Testis (tissue), 3 donors: Measurements from ENCODE around the gene CDC42SE2. TPM values are rescaled to one million over a fixed set of nuclear protein-coding genes. Genes with fewer than 3 reads are reported as not detected.

Experiments
- DNase-seq: peaks from one replicate; pipeline ENCODE4 v3.0.0-alpha.2; 2019
- H3K27ac ChIP-seq, 2 donors: fragments of 200-600 bp; sonication (generic); one replicate each; pipeline ENCODE4 v1.5.1; 2019
- H3K27me3 ChIP-seq: fragments of 200-600 bp; sonication (generic); one replicate; pipeline ENCODE4 v1.5.1; 2019
- H3K36me3 ChIP-seq: fragments of 200-600 bp; sonication (generic); one replicate; pipeline ENCODE4 v1.5.1; 2017; ENCODE audit warnings: low read depth; ENCODE audit errors: missing control alignments
- H3K4me1 ChIP-seq: fragments of 200-600 bp; sonication (generic); one replicate; pipeline ENCODE4 v1.5.1; 2019
- H3K4me3 ChIP-seq, 2 donors: fragments of 200-600 bp; sonication (generic); one replicate each; pipeline ENCODE4 v1.5.1; 2017 to 2019
- H3K9me3 ChIP-seq: fragments of 200-600 bp; sonication (generic); one replicate; pipeline ENCODE4 v1.5.1; 2017
- CTCF ChIP-seq, 3 experiments: fragments of 450-650 bp in 2 of 3; fragments of 200-600 bp in 1 of 3; sonication (generic) in 1 of 3; IDR thresholded peaks; one replicate each; pipeline ENCODE4 v1.5.1; 2016 to 2019; ENCODE audit warnings: antibody characterized with exemption in 3 of 3, mild to moderate bottlenecking in 2 of 3, moderate library complexity in 1 of 3
- POLR2A ChIP-seq: fragments of 450-650 bp; IDR thresholded peaks from one replicate; pipeline ENCODE4 v1.6.1; 2017; ENCODE audit warnings: antibody characterized with exemption, mild to moderate bottlenecking, moderate library complexity
- WGBS, 2 donors: methylation state at CpG; one replicate each; pipeline ENCODE4 v1.1.5; 2018; 5-methylcytosine and 5-hydroxymethylcytosine counted together
- intact Hi-C: fragments of 100-400 bp; cut with DNase I; formaldehyde crosslinking; loops from one replicate; pipeline ENCODE4 v1.15.1; 2023; ENCODE audit warnings: low total_unique reads
- polyA plus RNA-seq: library from polyadenylated mRNA; stranded (reverse); fragments of 350-450 nt; fragmentation: Illumina TruSeq; extraction: RNeasy Lipid Tissue Mini Kit (QIAGEN cat#74804); gene quantifications from one replicate; pipeline ENCODE4 v1.2.3, GENCODE V29; 2014; ENCODE audit warnings: low read depth, low replicate concordance; ENCODE audit not compliant: insufficient read depth
- total RNA-seq, 2 donors: library from RNA; depleted of rRNA; stranded (reverse); fragments of >200 nt; gene quantifications; one replicate each; pipeline ENCODE4 v1.2.3, GENCODE V29; 2016

The CDC42SE2 gene
- total and polyA plus RNA-seq, 3 donors from 2014 or later = 57.6 to 72.8 (median 67.1) TPM

- Histone ChIP-seq H3K4me3 (no peak overlapping the region), H3K4me1 (peaks cover 3% of the 10 kb centered on the region), H3K27ac (no peak overlapping the region), H3K27me3 (no peaks in the 10 kb centered on the region), H3K9me3 (no peaks in the 10 kb centered on the region), H3K36me3 (no peaks in the 10 kb centered on the region)
- TF ChIP-seq CTCF (IDR thresholded peaks at IDR 0.05) (no peak), POLR2A (no peak)
- 96% methylated on average over 3 of the region's 3 CpGs for WGBS, 2 donors
- no peak for DNase-seq
- intact Hi-C loops = no loop called here
These were observed 90.1 kb downstream of the CDC42SE2 start for GRCh38 chr5:131353991-131354390.

GRCh38 chr5:131355971-131356528, 92.2 kb downstream of the CDC42SE2 start:
- H3K27me3 ChIP-seq = no peaks in the 10 kb centered on the region
- H3K36me3 ChIP-seq = no peaks in the 10 kb centered on the region
- no peaks in the 10 kb centered on the region for H3K9me3 ChIP-seq
- peaks cover 3% of the 10 kb centered on the region for H3K4me1 ChIP-seq
- WGBS, 2 donors = 33 to 54% methylated on average over 1 of the region's 1 CpG
- DNase-seq = no peak
- TF ChIP-seq POLR2A = no peak
- TF ChIP-seq CTCF (IDR thresholded peaks at IDR 0.05) = no peak
- intact Hi-C loops = no loop called here
- no peak overlapping the region for H3K4me3 ChIP-seq
- H3K27ac ChIP-seq = no peak overlapping the region

GRCh38 chr5:131356619-131357018, 92.8 kb downstream of the CDC42SE2 start:
- TF ChIP-seq POLR2A = no peak
- no peak for TF ChIP-seq CTCF (IDR thresholded peaks at IDR 0.05)
- Histone ChIP-seq H3K9me3 (no peaks in the 10 kb centered on the region), H3K4me1 (peaks cover 3% of the 10 kb centered on the region), H3K4me3 (no peak overlapping the region), H3K36me3 (no peaks in the 10 kb centered on the region), H3K27ac (no peak overlapping the region), H3K27me3 (no peaks in the 10 kb centered on the region)
- intact Hi-C loops = no loop called here
- 81 to 100% methylated on average over 1 of the region's 1 CpG for WGBS, 2 donors
- DNase-seq = no peak

GRCh38 chr5:131357739-131358561, 94.1 kb downstream of the CDC42SE2 start:
- DNase-seq = no peak
- no peaks in the 10 kb centered on the region for H3K27me3 ChIP-seq
- no peak overlapping the region for H3K4me3 ChIP-seq
- H3K4me1 ChIP-seq = peaks cover 3% of the 10 kb centered on the region
- H3K27ac ChIP-seq = no peak overlapping the region
- 70 to 87% methylated on average over 5 of the region's 5 CpGs for WGBS, 2 donors
- TF ChIP-seq CTCF (IDR thresholded peaks at IDR 0.05) = no peak
- TF ChIP-seq POLR2A = no peak
- H3K9me3 ChIP-seq = no peaks in the 10 kb centered on the region
- intact Hi-C loops = no loop called here
- H3K36me3 ChIP-seq = no peaks in the 10 kb centered on the region
